ENCODE data around the gene BIRC2. TPM values are rescaled to one million over a fixed set of nuclear protein-coding genes. Genes with fewer than 3 reads are reported as not detected.

Gene BIRC2
- total and polyA plus RNA-seq, 8 donors = 17.3 to 301 (median 42.8) TPM

- no peak overlapping the region for H3K27ac ChIP-seq
- H3K4me1 ChIP-seq = peaks cover 0 to 33% (median 19%) of the 10 kb centered on the region in 4 donors
- no peaks in the 10 kb centered on the region for H3K9me3 ChIP-seq
- H3K4me3 ChIP-seq = no peak overlapping the region
- 77 to 95% (median 93%) methylated on average over 8 of the region's 8 CpGs for WGBS, 5 donors
- no peak for DNase-seq
- H3K36me3 ChIP-seq = peaks cover 6 to 69% (median 60%) of the 10 kb centered on the region in 4 donors
- intact Hi-C loops (cut with DNase I; ENCODE audit: low total_unique reads) = no loop called here
- TF ChIP-seq EP300 (IDR thresholded peaks at IDR 0.05) (no peak), POLR2AphosphoS5 (IDR thresholded peaks at IDR 0.05) (no peak), POLR2A (IDR thresholded peaks at IDR 0.05) (no peak)
- TF ChIP-seq, protein P1, sequence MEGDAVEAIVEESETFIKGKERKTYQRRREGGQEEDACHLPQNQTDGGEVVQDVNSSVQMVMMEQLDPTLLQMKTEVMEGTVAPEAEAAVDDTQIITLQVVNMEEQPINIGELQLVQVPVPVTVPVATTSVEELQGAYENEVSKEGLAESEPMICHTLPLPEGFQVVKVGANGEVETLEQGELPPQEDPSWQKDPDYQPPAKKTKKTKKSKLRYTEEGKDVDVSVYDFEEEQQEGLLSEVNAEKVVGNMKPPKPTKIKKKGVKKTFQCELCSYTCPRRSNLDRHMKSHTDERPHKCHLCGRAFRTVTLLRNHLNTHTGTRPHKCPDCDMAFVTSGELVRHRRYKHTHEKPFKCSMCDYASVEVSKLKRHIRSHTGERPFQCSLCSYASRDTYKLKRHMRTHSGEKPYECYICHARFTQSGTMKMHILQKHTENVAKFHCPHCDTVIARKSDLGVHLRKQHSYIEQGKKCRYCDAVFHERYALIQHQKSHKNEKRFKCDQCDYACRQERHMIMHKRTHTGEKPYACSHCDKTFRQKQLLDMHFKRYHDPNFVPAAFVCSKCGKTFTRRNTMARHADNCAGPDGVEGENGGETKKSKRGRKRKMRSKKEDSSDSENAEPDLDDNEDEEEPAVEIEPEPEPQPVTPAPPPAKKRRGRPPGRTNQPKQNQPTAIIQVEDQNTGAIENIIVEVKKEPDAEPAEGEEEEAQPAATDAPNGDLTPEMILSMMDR (IDR thresholded peaks at IDR 0.05) = no peak
- H3K27me3 ChIP-seq = no peaks in the 10 kb centered on the region
These were observed 40.2 kb downstream of the BIRC2 start for GRCh38 chr11:102387043-102387781.

- no peak overlapping the region for H3K4me3 ChIP-seq
- H3K36me3 ChIP-seq = peaks cover 10 to 78% (median 72%) of the 10 kb centered on the region in 4 donors
- DNase-seq = no peak
- H3K27me3 ChIP-seq = no peaks in the 10 kb centered on the region
- peaks cover 0 to 23% (median 13%) of the 10 kb centered on the region in 4 donors for H3K4me1 ChIP-seq
- TF ChIP-seq POLR2A (IDR thresholded peaks at IDR 0.05) (no peak), EP300 (IDR thresholded peaks at IDR 0.05) (no peak), POLR2AphosphoS5 (IDR thresholded peaks at IDR 0.05) (no peak)
- TF ChIP-seq, protein P1 (IDR thresholded peaks at IDR 0.05) = no peak
- H3K9me3 ChIP-seq = no peaks in the 10 kb centered on the region
- no peak overlapping the region for H3K27ac ChIP-seq
- intact Hi-C loops (cut with DNase I; ENCODE audit: low total_unique reads) = no loop called here
- WGBS, 5 donors = 80 to 87% (median 81%) methylated on average over 4 of the region's 4 CpGs
These were observed 42.2 kb downstream of the BIRC2 start for GRCh38 chr11:102389253-102389652.

- H3K27ac ChIP-seq = no peak overlapping the region
- WGBS, 5 donors = 57 to 69% (median 62%) methylated on average over 11 to 12 of the region's 12 CpGs
- H3K36me3 ChIP-seq = peaks cover 10 to 79% (median 73%) of the 10 kb centered on the region in 4 donors
- H3K4me1 ChIP-seq = peaks cover 0 to 7% (median 4%) of the 10 kb centered on the region in 4 donors
- no peaks in the 10 kb centered on the region for H3K9me3 ChIP-seq
- H3K27me3 ChIP-seq = no peaks in the 10 kb centered on the region
- DNase-seq = peak; percentile 75 to 82
- peak in 1 of 3 donors; percentile 48 for TF ChIP-seq POLR2AphosphoS5 (IDR thresholded peaks at IDR 0.05)
- no peak for TF ChIP-seq POLR2A (IDR thresholded peaks at IDR 0.05)
- TF ChIP-seq, protein P1 (IDR thresholded peaks at IDR 0.05) = peak in 5 of 7 experiments; percentile 83 to 93 (median 86)
- intact Hi-C loops (cut with DNase I; ENCODE audit: low total_unique reads) = loop anchor here (5.0 kb wide), 1 partner anchor 96 kb away; no protein-coding TSS in a partner anchor
- no peak overlapping the region for H3K4me3 ChIP-seq
These were observed 43.9 kb downstream of the BIRC2 start for GRCh38 chr11:102390667-102391465.

GRCh38 chr11:102391549-102392237, 44.7 kb downstream of the BIRC2 start:
- H3K36me3 ChIP-seq = peaks cover 10 to 80% (median 77%) of the 10 kb centered on the region in 4 donors
- intact Hi-C loops (cut with DNase I; ENCODE audit: low total_unique reads) = loop anchor here (5.0 kb wide), 1 partner anchor 96 kb away; no protein-coding TSS in a partner anchor
- no peak for TF ChIP-seq POLR2A (IDR thresholded peaks at IDR 0.05)
- TF ChIP-seq EP300 (IDR thresholded peaks at IDR 0.05) = no peak
- no peak for TF ChIP-seq POLR2AphosphoS5 (IDR thresholded peaks at IDR 0.05)
- TF ChIP-seq, protein P1 (IDR thresholded peaks at IDR 0.05) = no peak
- no peaks in the 10 kb centered on the region for H3K27me3 ChIP-seq
- no peak for DNase-seq
- no peak overlapping the region for H3K27ac ChIP-seq
- no peaks in the 10 kb centered on the region for H3K9me3 ChIP-seq
- no peak overlapping the region for H3K4me3 ChIP-seq
- H3K4me1 ChIP-seq = peaks cover 0 to 4% (median 1%) of the 10 kb centered on the region in 4 donors
- WGBS, 5 donors = 91 to 99% (median 95%) methylated on average over 4 of the region's 4 CpGs

All from stomach (tissue), 9 donors.